Stimulated activated CD8-positive, alpha-beta memory T cell treated with anti-CD3 and anti-CD28 coated beads, Interleukin-7, amount 100 ng/mL, for 48 hours (primary cell): ENCODE measurements around the gene XRCC5.

Experiments
- DNase-seq, 2 donors: peaks; one replicate each; pipeline ENCODE4 v3.0.0-alpha.2; 2020; ENCODE audit warnings: low read depth in 1 of 2; ENCODE audit errors: extremely low read depth in 1 of 2

Gene XRCC5

GRCh38 chr2:216148983-216149382 is 39.8 kb downstream of the XRCC5 start:
- no peak for DNase-seq

- no peak for DNase-seq
Measured at GRCh38 chr2:216149741-216150140, 40.6 kb downstream of the XRCC5 start.

GRCh38 chr2:216151313-216152025 is 42.3 kb downstream of the XRCC5 start:
- DNase-seq = no peak

DNA sequence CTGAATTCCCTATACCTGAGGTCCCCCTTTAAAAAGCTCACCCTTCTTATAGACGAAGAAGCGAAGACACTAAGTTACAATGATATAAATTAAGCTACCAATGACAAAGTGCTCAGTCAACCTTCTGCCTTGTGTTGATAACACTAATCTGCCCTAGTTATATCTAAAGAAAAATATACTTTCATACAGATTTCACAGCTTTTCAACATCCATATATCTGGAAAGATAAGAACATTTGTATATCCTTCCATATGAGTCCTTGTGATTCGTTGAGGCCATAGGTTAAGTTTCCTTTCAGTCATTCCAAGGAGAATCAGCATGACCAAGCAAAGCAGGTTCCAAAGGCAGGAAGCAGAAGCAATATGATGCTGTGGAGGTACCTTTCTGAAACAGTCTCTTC is 46.8 kb downstream of the XRCC5 start:
- no peak for DNase-seq

DNA sequence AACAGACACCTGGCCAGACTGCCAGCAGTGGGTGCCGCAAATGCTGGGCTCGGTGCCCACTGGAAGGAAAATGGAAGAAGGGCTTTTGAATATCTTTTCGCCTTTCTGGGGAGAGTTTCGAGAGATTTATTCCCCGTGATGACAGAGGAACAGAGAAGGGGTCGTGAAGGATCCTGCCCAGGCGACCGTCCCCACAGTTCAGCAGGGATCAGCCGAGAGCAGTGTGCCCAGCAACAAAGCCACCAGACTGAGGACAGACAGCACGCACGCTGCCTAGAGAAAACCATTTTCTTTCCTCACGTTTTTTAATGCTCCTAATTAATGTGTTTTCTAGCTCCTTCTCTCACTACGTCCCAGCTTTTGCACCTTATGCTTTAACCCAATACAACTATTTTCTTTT is 47.7 kb downstream of the XRCC5 start:
- no peak for DNase-seq

DNA sequence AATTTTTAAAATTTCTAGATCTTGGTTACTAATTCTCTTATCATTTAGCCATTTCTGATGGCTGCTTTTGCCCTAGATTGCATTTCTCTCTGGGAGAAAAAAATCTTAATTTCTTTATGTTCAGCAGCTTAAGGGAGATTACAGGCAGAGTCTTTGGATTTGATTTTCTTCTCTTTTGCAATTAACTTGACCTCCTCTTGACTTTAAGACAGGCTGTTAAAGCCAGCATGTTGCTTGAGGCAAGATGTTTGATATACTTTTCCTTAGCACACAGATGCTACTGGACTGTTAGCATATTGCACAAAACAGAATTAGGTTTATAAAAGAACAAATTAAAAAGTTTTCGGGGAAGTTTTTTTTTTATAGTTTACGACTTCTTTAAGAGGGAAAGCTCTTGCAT is 50.0 kb downstream of the XRCC5 start:
- no peak for DNase-seq

- no peak for DNase-seq
Measured at GRCh38 chr2:216159646-216160045, 50.5 kb downstream of the XRCC5 start.

DNA sequence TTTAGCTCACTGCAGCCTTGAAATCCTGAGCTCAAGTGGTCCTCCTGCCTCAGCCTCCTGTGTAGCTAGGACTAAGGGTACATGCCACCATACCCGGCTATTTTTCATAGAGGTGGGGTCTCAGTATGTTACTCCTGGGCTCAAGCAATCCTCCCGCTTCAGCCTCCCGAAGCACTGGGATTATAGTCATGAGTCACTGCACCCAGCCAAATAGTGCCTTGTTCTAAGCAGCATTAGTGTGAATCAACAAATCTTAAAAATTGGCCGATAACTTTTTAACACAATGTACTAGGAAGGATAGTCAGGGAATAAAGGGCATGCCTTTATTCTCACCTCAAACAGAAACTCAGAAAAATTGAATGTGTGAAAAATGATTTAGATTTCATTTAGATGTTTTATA is 51.6 kb downstream of the XRCC5 start:
- DNase-seq = no peak

DNA sequence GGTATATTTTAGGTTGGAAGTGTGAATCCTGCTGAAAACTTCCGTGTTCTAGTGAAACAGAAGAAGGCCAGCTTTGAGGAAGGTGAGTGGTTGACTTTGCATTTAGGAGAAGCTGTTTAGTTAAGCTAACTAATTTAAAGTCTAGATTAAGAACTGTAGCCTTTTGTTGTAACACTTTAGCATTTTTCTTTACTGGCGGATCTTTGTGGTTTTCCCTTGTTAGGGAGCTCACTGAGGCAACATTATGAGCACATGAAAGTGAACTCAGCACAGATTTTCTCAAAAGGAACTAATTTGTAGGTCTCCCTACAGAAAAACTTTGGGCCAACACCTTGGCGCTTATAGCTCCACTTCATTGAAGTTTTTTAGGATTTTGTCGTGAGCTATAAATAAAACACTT is 52.8 kb downstream of the XRCC5 start:
- DNase-seq = no peak

- DNase-seq = no peak
Measured at GRCh38 chr2:216163518-216163917, 54.4 kb downstream of the XRCC5 start.

DNA sequence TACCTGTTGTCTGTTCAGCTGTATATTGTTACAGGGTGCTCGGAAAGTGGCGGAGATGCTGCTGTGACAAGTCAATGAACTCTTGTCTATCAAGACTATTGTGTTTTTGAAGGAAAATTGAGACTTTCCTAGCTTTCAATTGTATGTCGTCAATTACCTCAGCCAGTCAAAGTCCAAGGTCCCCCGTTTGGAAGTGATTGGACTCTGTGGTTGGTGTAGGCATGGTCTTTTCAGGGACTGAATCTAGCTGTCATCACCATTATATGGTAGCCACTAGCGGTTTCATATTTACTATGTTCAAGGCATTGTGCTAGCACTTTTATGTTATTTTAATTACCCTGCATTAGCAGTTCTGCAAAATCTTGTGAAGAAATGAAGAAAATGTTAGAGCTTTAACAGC is 54.9 kb downstream of the XRCC5 start:
- DNase-seq = no peak

- no peak for DNase-seq
Measured at GRCh38 chr2:216164576-216164975, 55.4 kb downstream of the XRCC5 start.

DNA sequence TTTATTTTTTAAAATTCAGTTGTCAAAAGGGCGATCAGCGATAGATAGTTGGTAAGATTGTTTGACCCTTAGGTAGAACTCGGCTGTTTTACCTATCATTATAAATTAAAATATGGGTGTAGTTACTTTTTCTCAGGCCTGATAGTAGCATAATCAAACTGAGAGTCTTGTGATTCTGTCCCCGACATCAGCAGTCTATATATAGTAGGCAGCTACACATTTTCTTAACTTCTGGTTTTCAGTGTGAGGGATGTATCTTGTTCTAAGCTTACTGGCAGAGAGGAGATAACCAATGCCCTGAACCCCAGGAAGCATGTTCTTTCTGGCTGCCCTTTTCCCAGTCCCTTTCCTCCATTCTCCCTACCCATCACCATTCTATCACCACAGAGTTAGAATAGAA is 56.6 kb downstream of the XRCC5 start:
- no peak for DNase-seq

GRCh38 chr2:216169087-216169486 is 59.9 kb downstream of the XRCC5 start:
- no peak for DNase-seq

- DNase-seq = no peak
Measured at GRCh38 chr2:216170076-216170763, 61.1 kb downstream of the XRCC5 start.

- DNase-seq = no peak
Measured at GRCh38 chr2:216171011-216171410, 61.9 kb downstream of the XRCC5 start.

DNA sequence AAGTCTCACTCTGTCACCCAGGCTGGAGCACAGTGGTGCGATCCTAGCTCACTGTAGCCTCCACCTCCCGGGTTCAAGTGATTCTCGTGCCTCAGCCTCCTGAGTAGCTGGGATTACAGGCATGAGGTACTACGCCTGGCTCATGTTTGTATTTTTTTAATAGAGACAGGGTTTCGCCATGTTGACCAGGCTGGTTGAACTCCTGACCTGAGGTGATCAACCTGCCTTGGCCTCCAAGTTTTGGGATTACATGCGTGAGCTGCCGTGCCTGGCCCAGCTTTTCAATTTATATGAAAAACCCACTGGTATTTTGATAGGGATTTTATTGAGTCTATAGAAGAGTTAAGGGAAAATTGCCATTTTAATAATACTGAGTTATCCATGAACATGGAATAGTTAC is 63.3 kb downstream of the XRCC5 start:
- no peak for DNase-seq

DNA sequence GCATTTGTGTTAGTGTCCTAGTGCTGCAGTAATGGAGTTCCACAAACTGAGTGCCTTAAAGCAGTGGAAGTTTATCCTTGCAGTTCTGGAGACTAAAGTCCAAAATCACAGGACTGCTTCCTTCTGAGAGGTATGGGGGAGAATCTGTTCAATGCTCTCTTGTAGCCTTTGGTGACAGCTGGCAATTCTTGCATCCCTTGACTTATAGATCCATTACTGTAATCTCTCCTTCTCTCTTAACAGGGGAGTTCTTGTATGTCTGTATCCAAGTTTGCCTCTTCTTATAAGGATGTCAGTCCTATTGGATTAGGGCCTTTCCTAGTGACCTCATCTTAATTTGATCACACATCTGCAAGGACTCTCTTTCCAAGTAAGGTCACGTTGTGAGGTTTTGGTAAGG is 69.9 kb downstream of the XRCC5 start:
- no peak for DNase-seq

DNA sequence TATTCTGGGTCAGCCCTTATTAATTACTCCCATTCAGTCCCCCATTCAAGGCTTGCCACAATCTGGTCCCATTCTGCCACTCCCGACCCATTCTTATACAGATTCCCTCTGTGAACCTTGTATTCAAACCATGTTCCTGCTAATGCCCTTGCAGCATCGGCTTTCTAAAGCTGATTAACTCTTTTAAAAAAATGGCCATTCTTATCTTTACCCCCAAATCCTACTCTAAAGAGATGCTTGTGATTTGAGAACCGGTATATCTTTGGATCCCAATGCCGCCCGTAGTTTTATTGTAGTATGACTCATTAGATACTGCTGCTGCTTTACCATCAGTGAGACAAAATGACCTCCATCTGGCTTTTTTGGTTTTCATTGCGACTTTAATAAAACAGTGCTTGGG is 72.2 kb downstream of the XRCC5 start:
- DNase-seq = no peak

GRCh38 chr2:216181953-216182461 is 72.9 kb downstream of the XRCC5 start:
- DNase-seq = no peak

DNA sequence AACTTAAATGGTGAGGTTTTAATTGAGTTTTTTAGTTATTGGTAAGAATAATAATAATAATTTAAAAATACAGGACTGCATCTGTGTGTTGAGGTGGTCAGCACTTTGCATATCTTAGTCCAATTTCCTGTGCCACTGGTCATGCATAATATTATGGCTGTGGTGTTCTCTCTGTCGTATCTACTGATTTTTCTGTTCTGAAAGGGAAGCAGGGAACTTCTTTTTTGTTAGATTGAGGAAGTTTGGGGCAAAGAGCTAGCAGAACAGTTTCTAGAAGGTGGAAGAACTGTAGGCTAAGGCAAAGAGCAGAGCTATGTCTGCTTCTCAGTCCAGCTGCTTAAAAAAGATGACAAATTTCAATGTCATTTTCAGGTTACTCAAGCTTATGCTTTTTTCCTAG is 74.3 kb downstream of the XRCC5 start:
- DNase-seq = no peak

- DNase-seq = no peak
Measured at GRCh38 chr2:216188559-216188850, 79.4 kb downstream of the XRCC5 start.

DNA sequence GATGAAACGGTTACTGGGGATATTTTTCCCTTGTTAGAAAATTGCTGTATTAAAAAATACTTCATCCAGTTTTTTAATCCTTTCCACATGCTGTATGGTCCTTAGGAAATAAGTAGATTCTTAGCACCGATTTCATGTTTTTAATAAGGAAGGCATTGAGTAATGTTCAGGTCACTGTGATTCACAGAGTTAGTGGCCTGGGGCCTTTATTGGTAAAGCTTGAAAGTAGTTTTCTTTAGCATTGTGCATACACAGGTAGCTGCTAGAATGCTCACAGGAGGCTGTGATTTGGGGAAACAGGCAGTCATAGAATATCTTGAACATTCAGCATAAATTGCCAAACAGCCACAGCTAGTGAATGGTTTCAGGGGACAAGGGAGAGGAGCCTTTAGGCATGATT is 79.8 kb downstream of the XRCC5 start:
- no peak for DNase-seq
